ENCODE results near the gene YOD1. TPM values are rescaled to one million over a fixed set of nuclear protein-coding genes. Genes with fewer than 3 reads are reported as not detected.
"Not testable (repeated sequence)": the region's sequence is repeated elsewhere in the genome, so short reads cannot be mapped to it uniquely, and the experiment has no call there.

Gene YOD1
- total RNA-seq, 1 experiment from 2014 or later, result 12.5 TPM

DNA sequence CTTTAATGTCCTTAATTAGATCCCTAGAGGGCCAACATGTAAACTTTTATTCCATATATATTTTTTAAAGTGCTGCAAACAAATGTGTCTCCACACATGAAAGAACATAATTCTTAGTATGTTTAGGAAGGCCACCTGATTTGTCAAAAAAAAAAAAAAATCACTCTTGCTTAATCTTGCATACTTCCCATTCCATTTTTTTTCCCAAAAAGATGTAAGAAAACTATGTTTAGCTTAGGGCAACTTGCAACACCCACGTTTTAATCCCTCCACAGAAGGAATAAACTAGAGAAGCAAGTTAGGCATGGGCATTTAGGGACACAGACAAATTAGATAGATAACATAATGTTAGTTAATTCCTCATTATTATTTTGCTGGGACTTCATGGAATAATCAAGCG, 5.6 kb downstream of the YOD1 start:
- CTCF ChIA-PET, result no interaction called here

DNA sequence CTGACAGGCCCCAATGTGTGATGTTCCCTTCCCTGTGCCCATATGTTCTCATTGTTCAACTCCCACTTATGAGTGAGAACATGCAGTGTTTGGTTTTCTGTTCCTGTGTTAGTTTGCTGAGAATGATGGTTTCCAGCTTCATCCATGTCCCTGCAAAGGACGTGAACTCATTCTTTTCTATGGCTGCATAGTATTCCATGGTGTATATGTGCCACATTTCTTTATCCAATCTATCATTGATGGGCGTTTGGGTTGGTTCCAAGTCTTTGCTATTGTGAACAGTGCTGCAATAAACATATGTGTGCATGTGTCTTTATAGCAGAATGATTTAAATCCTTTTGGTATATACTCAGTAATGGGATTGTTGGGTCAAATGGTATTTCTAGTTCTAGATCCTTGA, 9.6 kb downstream of the YOD1 start:
- intact Hi-C loops (cut with micrococcal nuclease; ENCODE audit: unreplicated experiment); H3K4me3 ChIP-seq; DNase-seq; POLR2A ChIA-PET (ENCODE audit: unreplicated experiment); H3K9me2 ChIP-seq (ENCODE audit: insufficient read depth); H3K9me3 ChIP-seq (ENCODE audit: insufficient read depth, low read depth); H3K27me3 ChIP-seq (ENCODE audit: insufficient read depth, low read depth); H3K27ac ChIP-seq; H3K4me2 ChIP-seq; CTCF ChIA-PET; H4K20me1 ChIP-seq (ENCODE audit: insufficient read depth); BruUV-seq (replicated peaks); H3F3A ChIP-seq (ENCODE audit: insufficient read depth, low read depth); H2AFZ ChIP-seq: not testable (repeated sequence)
- peaks cover 28% of the 10 kb centered on the region for H3K36me3 ChIP-seq (ENCODE audit: low read depth)
- peaks cover 24% of the 10 kb centered on the region for H3K79me2 ChIP-seq (ENCODE audit: low read depth)
- peaks cover 15% of the 10 kb centered on the region for H3K4me1 ChIP-seq (replicated peaks; ENCODE audit: insufficient read depth)

More for the DNA sequence above, 5.6 kb downstream of the YOD1 start:
- intact Hi-C loops (cut with micrococcal nuclease; ENCODE audit: unreplicated experiment), result no loop called here
- H3K4me3 ChIP-seq, result no peak overlapping the region; the same call in 1 of the 2 replicates
- H3K27me3 ChIP-seq (ENCODE audit: insufficient read depth, low read depth), result no peaks in the 10 kb centered on the region
- POLR2A ChIA-PET (ENCODE audit: unreplicated experiment), result interaction anchor here (0.6 to 1.0 kb wide), 2 partner anchors 13 to 377 kb away, joined by 6 to 10 read pairs; partner anchors contain the start of gene C1orf116
- peaks cover 65% of the 10 kb centered on the region for H3K79me2 ChIP-seq (ENCODE audit: low read depth)
- no peaks in the 10 kb centered on the region for H3K9me3 ChIP-seq (ENCODE audit: insufficient read depth, low read depth)
- H3K4me2 ChIP-seq, result peak overlapping the region; percentile 86
- H3K36me3 ChIP-seq (ENCODE audit: low read depth), result peaks cover 59% of the 10 kb centered on the region
- no TSS peak for BruUV-seq (replicated peaks)
- 0 out of 2 replicates have a peak, but pooled peaks cover 9% of the 10 kb centered on the region for H4K20me1 ChIP-seq (ENCODE audit: insufficient read depth)
- H3K27ac ChIP-seq, result no peak overlapping the region
- H3K9me2 ChIP-seq (ENCODE audit: insufficient read depth), result no peaks in the 10 kb centered on the region
- peak in 1 of 2 experiments; percentile 32 for DNase-seq
- peaks cover 7% of the 10 kb centered on the region; the same call in 1 of the 2 replicates for H3F3A ChIP-seq (ENCODE audit: insufficient read depth, low read depth)
- H3K4me1 ChIP-seq (replicated peaks; ENCODE audit: insufficient read depth), result peaks cover 48% of the 10 kb centered on the region
- no peak overlapping the region for H2AFZ ChIP-seq
- TF ChIP-seq, protein P1, sequence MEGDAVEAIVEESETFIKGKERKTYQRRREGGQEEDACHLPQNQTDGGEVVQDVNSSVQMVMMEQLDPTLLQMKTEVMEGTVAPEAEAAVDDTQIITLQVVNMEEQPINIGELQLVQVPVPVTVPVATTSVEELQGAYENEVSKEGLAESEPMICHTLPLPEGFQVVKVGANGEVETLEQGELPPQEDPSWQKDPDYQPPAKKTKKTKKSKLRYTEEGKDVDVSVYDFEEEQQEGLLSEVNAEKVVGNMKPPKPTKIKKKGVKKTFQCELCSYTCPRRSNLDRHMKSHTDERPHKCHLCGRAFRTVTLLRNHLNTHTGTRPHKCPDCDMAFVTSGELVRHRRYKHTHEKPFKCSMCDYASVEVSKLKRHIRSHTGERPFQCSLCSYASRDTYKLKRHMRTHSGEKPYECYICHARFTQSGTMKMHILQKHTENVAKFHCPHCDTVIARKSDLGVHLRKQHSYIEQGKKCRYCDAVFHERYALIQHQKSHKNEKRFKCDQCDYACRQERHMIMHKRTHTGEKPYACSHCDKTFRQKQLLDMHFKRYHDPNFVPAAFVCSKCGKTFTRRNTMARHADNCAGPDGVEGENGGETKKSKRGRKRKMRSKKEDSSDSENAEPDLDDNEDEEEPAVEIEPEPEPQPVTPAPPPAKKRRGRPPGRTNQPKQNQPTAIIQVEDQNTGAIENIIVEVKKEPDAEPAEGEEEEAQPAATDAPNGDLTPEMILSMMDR (conservative IDR thresholded peaks at IDR 0.05), result no peak
- no peak for TF ChIP-seq EZH2 (IDR thresholded peaks at IDR 0.05; ENCODE audit: low read depth)

- Histone ChIP-seq H3F3A (ENCODE audit: insufficient read depth, low read depth) (peaks cover 3% of the 10 kb centered on the region; the same call in 1 of the 2 replicates), H4K20me1 (ENCODE audit: insufficient read depth) (no peaks in the 10 kb centered on the region), H3K79me2 (ENCODE audit: low read depth) (peaks cover 12% of the 10 kb centered on the region; the same call in 1 of the 2 replicates), H3K27ac (no peak overlapping the region), H3K4me3 (no peak overlapping the region), H2AFZ (no peak overlapping the region), H3K4me1 (replicated peaks; ENCODE audit: insufficient read depth) (peaks cover 6% of the 10 kb centered on the region; the same call in 1 of the 2 replicates), H3K9me2 (ENCODE audit: insufficient read depth) (no peaks in the 10 kb centered on the region), H3K4me2 (no peak overlapping the region), H3K36me3 (ENCODE audit: low read depth) (peaks cover 16% of the 10 kb centered on the region; the same call in 1 of the 2 replicates), H3K27me3 (ENCODE audit: insufficient read depth, low read depth) (no peaks in the 10 kb centered on the region), H3K9me3 (ENCODE audit: insufficient read depth, low read depth) (no peaks in the 10 kb centered on the region)
- POLR2A ChIA-PET (ENCODE audit: unreplicated experiment), result no interaction called here
- TF ChIP-seq, protein P1 (conservative IDR thresholded peaks at IDR 0.05), result no peak
- no peak for TF ChIP-seq EZH2 (IDR thresholded peaks at IDR 0.05; ENCODE audit: low read depth)
- no TSS peak for BruUV-seq (replicated peaks)
- CTCF ChIA-PET, result interaction anchor here (0.7 kb wide), 1 partner anchor 8 kb away, joined by 5 read pairs; the partner anchor contains the start of gene C1orf116
- intact Hi-C loops (cut with micrococcal nuclease; ENCODE audit: unreplicated experiment), result no loop called here
- no peak for DNase-seq
Measured at GRCh38 chr1:207040181-207040533, 10.9 kb downstream of the YOD1 start.

Measured in PC-9 (cell line).